A549 (cell line): ENCODE data around the gene TMEM203. TPM values are rescaled to one million over a fixed set of nuclear protein-coding genes. Genes with fewer than 3 reads are reported as not detected.
A peak's percentile ranks its signal among the peaks of the same experiment; 100 is the strongest.

Source experiments
- ATAC-seq, 2 experiments: fragments of 200-7000 bp in 1 of 2; fragments of >200 bp in 1 of 2; cut with Nextera tagmentation in 1 of 2; cut with Tn5 transposase in 1 of 2; 3 replicates each; pipeline versions ENCODE4 v1.8.0 to v1.9.1; 2018 to 2020; ENCODE audit warnings: mild to moderate bottlenecking in 1 of 2, moderate library complexity in 1 of 2
- CTCF ChIA-PET: fragments of 300-600 bp; sonication (Branson Sonifier 250); formaldehyde crosslinking; extraction: SDS; loops from one replicate; lab custom pipeline; 2021; ENCODE audit warnings: antibody characterized with exemption, inconsistent platforms; lab: Yijun Ruan, JAX
- POLR2A ChIA-PET: fragments of 350-600 bp; formaldehyde crosslinking; extraction: SDS; loops from one replicate; lab custom pipeline; 2021; ENCODE audit warnings: antibody characterized with exemption, inconsistent platforms; lab: Yijun Ruan, JAX
- DNase-seq, 2 experiments: peaks; one replicate each; pipeline versions ENCODE4 v3.0.0 to v3.0.0-alpha.2; 2011 to 2016; ENCODE audit warnings: low read depth in 1 of 2, low spot score in 1 of 2
- FAIRE-seq: peaks from 2 replicates; lab custom pipeline; 2011; peaks lifted over from hg19 to GRCh38; lab: Jason Lieb, UNC
- H3K27ac ChIP-seq, 2 experiments: fragments of >200 bp; sonication (Bioruptor Twin); formaldehyde crosslinking; 3 replicates each; pipeline ENCODE4 v1.5.1; 2016 to 2017
- H3K4me1 ChIP-seq: fragments of >200 bp; sonication (Bioruptor Twin); formaldehyde crosslinking; 3 replicates; pipeline ENCODE4 v1.6.1; 2016
- H3K4me2 ChIP-seq: fragments of >200 bp; sonication (Bioruptor Twin); formaldehyde crosslinking; 3 replicates; pipeline ENCODE4 v1.6.1; 2016
- H3K4me3 ChIP-seq: fragments of >200 bp; sonication (Bioruptor Twin); formaldehyde crosslinking; 3 replicates; pipeline ENCODE4 v1.5.1; 2016
- H3K9me3 ChIP-seq: fragments of >200 bp; sonication (Bioruptor Twin); formaldehyde crosslinking; 3 replicates; pipeline ENCODE4 v1.6.1; 2016
- BHLHE40 ChIP-seq: IDR thresholded peaks from 2 replicates; pipeline ENCODE4 v1.6.1; 2012; ENCODE audit warnings: low read depth, low read length, inconsistent platforms
- CBX2 ChIP-seq: fragments of 200-600 bp; sonication (generic); IDR thresholded peaks from 2 replicates; pipeline ENCODE4 v1.6.1; 2016; ENCODE audit warnings: low read depth, mild to moderate bottlenecking, borderline replicate concordance
- CBX8 ChIP-seq: fragments of 200-600 bp; sonication (generic); IDR thresholded peaks from 2 replicates; pipeline ENCODE4 v1.6.1; 2016
- CEBPB ChIP-seq, 2 experiments: fragments of >200 bp in 1 of 2; sonication (Bioruptor Twin) in 1 of 2; formaldehyde crosslinking in 1 of 2; IDR thresholded peaks; 2 replicates each; pipeline ENCODE4 v1.6.1; 2012 to 2016
- CHD2 ChIP-seq: fragments of 150-350 bp; IDR thresholded peaks from 2 replicates; pipeline ENCODE4 v1.6.1; 2014; ENCODE audit warnings: low read length; ENCODE audit not compliant: partially characterized antibody
- CHD4 ChIP-seq: fragments of 200-600 bp; sonication (generic); IDR thresholded peaks from 2 replicates; pipeline ENCODE4 v1.6.1; 2016; ENCODE audit warnings: antibody characterized with exemption, mild to moderate bottlenecking, borderline replicate concordance
- EHF ChIP-seq: fragments of 250-450 bp; sonication (Bioruptor Pico); IDR thresholded peaks from 2 replicates; pipeline ENCODE4 v1.5.0; 2020; ENCODE audit warnings: mild to moderate bottlenecking
- FOSB ChIP-seq: fragments of 250-450 bp; sonication (Bioruptor Pico); IDR thresholded peaks from 2 replicates; pipeline ENCODE4 v1.5.0; 2020; ENCODE audit warnings: mild to moderate bottlenecking, moderate library complexity
- FOSL2 ChIP-seq, 2 experiments: fragments of 450-650 bp in 1 of 2; fragments of >200 bp in 1 of 2; sonication (Bioruptor Twin) in 1 of 2; formaldehyde crosslinking; IDR thresholded peaks; 2 replicates each; pipeline versions ENCODE4 v1.5.0 to v1.6.1; 2016 to 2020; ENCODE audit warnings: mild to moderate bottlenecking in 1 of 2, moderate library complexity in 1 of 2
- GATA3 ChIP-seq: IDR thresholded peaks from 2 replicates; pipeline ENCODE4 v1.6.1; 2012; ENCODE audit warnings: borderline replicate concordance
- HEYL ChIP-seq: fragments of 250-450 bp; sonication (Bioruptor Pico); IDR thresholded peaks from 2 replicates; pipeline ENCODE4 v1.8.0; 2021; ENCODE audit warnings: mild to moderate bottlenecking, moderate library complexity
- JUN ChIP-seq, 2 experiments: fragments of >200 bp; sonication (Bioruptor Twin); formaldehyde crosslinking; IDR thresholded peaks; 2 replicates in 1 of 2; 3 replicates in 1 of 2; pipeline ENCODE4 v1.6.1; 2016 to 2017
- JUNB ChIP-seq: fragments of >200 bp; sonication (Bioruptor Twin); formaldehyde crosslinking; IDR thresholded peaks from 2 replicates; pipeline ENCODE4 v1.6.1; 2016
- KDM1A ChIP-seq: fragments of 200-600 bp; sonication (generic); IDR thresholded peaks from 2 replicates; pipeline ENCODE4 v1.6.1; 2016; ENCODE audit warnings: low read depth, mild to moderate bottlenecking
- MAZ ChIP-seq: fragments of 150-350 bp; IDR thresholded peaks from 2 replicates; pipeline ENCODE4 v1.6.1; 2014; ENCODE audit warnings: antibody characterized with exemption, low read depth, low read length, borderline replicate concordance
- MYC ChIP-seq: IDR thresholded peaks from 2 replicates; pipeline ENCODE4 v1.6.1; 2012; ENCODE audit warnings: mild to moderate bottlenecking, inconsistent platforms, low read length, improper control_type of control experiment, borderline replicate concordance
- NFE2L2 ChIP-seq: fragments of 150-350 bp; conservative IDR thresholded peaks from 2 replicates; pipeline ENCODE4 v1.6.1; 2014; ENCODE audit warnings: low read length
- NR3C1 ChIP-seq: fragments of >200 bp; sonication (Bioruptor Twin); formaldehyde crosslinking; IDR thresholded peaks from 3 replicates; pipeline ENCODE4 v1.6.1; 2017
- POLR2A ChIP-seq: IDR thresholded peaks from 2 replicates; pipeline ENCODE4 v1.6.1; 2012; ENCODE audit warnings: mild to moderate bottlenecking, low read length
- RAD21 ChIP-seq, 2 experiments: fragments of >200 bp in 1 of 2; sonication (Bioruptor Twin) in 1 of 2; formaldehyde crosslinking in 1 of 2; IDR thresholded peaks in 1 of 2; conservative IDR thresholded peaks in 1 of 2; 2 replicates in 1 of 2; 3 replicates in 1 of 2; pipeline ENCODE4 v1.6.1; 2012 to 2018; ENCODE audit warnings: inconsistent platforms in 1 of 2
- RFX5 ChIP-seq: fragments of 450-650 bp; IDR thresholded peaks from 2 replicates; pipeline ENCODE4 v1.7.1; 2014; ENCODE audit warnings: antibody characterized with exemption, mild to moderate bottlenecking, moderate library complexity
- SMC3 ChIP-seq: fragments of >200 bp; sonication (Bioruptor Twin); formaldehyde crosslinking; IDR thresholded peaks from 3 replicates; pipeline ENCODE4 v1.6.1; 2018; ENCODE audit warnings: inconsistent platforms
- ZC3H11A ChIP-seq: fragments of 450-650 bp; IDR thresholded peaks from 2 replicates; pipeline ENCODE4 v1.6.1; 2014; ENCODE audit warnings: antibody characterized with exemption, mild to moderate bottlenecking
- ZFP36 ChIP-seq: fragments of 450-650 bp; IDR thresholded peaks from 2 replicates; pipeline ENCODE4 v1.6.1; 2014; ENCODE audit warnings: borderline replicate concordance; ENCODE audit not compliant: partially characterized antibody
- ZSCAN20 ChIP-seq: fragments of 250-450 bp; sonication (Bioruptor Pico); IDR thresholded peaks from 2 replicates; pipeline ENCODE4 v1.8.0; 2022; ENCODE audit warnings: mild to moderate bottlenecking, moderate library complexity
- WGBS: methylation state at CpG from one replicate; pipeline ENCODE4 v1.1.6; 2017; ENCODE audit errors: missing lambda C conversion rate; 5-methylcytosine and 5-hydroxymethylcytosine counted together
- polyA plus RNA-seq, 4 experiments: library from polyadenylated mRNA; depleted of rRNA in 3 of 4; stranded (reverse); fragments of >200 nt; fragmentation: RNase III in 1 of 4; extraction: RNeasy Plus Mini Kit Qiagen cat#74134 plus additional on column Dnase treatment in 1 of 4; gene quantifications; 2 replicates in 3 of 4; 3 replicates in 1 of 4; pipeline ENCODE4 v1.2.3, GENCODE V29; 2011 to 2017
- TF ChIP-seq, protein P1 (sequence below): IDR thresholded peaks from 2 replicates; pipeline ENCODE4 v1.6.1; 2012
- TF ChIP-seq, protein P2 (sequence below): IDR thresholded peaks from 2 replicates; pipeline ENCODE4 v1.6.1; 2012
- TF ChIP-seq, protein P3 (sequence below): fragments of >200 bp; sonication (Bioruptor Twin); formaldehyde crosslinking; IDR thresholded peaks from 3 replicates; pipeline ENCODE4 v1.6.1; 2016
- TF ChIP-seq, protein P4 (sequence below): fragments of 250-450 bp; sonication (Bioruptor Pico); IDR thresholded peaks from 2 replicates; pipeline ENCODE4 v1.5.0; 2020; ENCODE audit warnings: low read depth, mild to moderate bottlenecking, moderate library complexity
- TF ChIP-seq, protein P5 (sequence below): fragments of 150-350 bp; IDR thresholded peaks from 2 replicates; pipeline ENCODE4 v1.6.1; 2014; ENCODE audit warnings: low read depth, mild to moderate bottlenecking, low read length

Gene TMEM203
- polyA plus RNA-seq, 2 of the 4 experiments (the other 2 are of a cell fraction): 31.0 to 47.3 TPM

DNA sequence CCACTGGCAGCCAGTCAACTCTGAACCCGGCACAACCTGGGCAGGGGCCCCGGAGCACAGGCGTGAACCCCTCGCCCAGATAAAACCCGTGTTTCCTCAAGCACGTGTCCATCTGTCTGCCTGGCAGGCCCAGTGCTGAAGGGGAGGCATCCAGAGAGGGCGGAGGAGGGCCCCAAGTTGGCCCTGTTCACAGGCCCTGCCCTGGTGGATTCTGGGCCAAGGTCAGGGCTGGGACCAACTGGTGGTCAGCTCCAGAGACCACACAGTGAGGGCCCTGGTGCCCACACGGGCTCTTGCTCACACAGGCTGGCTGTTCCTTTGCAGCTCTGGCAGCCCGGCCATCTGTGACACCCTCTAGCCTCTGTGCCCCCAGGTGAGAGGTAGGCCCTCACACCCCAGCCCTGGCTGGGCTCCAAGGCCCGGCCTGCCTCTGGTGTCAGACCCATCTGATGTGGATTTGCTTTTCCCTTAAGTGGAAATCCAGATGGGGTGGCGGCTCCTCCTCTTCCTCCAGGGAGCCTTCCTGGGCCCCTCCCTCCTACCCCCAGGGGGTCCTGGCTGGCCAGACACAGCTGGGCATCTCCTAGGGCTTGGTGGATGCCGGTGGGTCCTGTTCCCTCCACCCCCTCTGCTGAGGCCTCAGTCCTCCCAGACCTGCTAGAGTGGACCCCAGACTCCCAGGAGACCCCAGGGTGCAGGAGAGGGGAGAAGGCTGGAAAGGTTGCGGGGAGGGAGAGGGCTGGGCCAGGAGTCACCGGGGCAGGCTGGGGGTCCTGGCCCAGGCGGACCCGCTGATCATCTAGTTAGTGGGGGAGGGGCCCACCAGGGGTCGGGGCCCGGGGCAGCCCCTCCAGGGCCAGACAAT is 45.1 kb upstream of the TMEM203 start:
- 89% methylated on average over 10 of the region's 18 CpGs for WGBS
- ATAC-seq: no peak
- ChIA-PET CTCF (interaction anchor here (0.6 to 2.6 kb wide), 11 partner anchors 9 to 200 kb away, joined by 3 to 15 read pairs (median 3); partner anchors contain the start of gene TUBB4B), POLR2A (interaction anchor here (1.0 to 1.5 kb wide), 2 partner anchors 10 kb away, joined by 5 to 12 read pairs; partner anchors contain the start of gene TUBB4B)
- Histone ChIP-seq H3K27ac (0 out of 6 replicates have a peak overlapping the region, but pooled peaks of 1 of the 2 experiments have one; percentile 18), H3K9me3 (no peaks in the 10 kb centered on the region), H3K4me2 (no peak overlapping the region), H3K4me3 (no peak overlapping the region), H3K4me1 (peaks cover 9% of the 10 kb centered on the region)
- no peak for FAIRE-seq
- DNase-seq: no peak
- TF ChIP-seq, protein P1, sequence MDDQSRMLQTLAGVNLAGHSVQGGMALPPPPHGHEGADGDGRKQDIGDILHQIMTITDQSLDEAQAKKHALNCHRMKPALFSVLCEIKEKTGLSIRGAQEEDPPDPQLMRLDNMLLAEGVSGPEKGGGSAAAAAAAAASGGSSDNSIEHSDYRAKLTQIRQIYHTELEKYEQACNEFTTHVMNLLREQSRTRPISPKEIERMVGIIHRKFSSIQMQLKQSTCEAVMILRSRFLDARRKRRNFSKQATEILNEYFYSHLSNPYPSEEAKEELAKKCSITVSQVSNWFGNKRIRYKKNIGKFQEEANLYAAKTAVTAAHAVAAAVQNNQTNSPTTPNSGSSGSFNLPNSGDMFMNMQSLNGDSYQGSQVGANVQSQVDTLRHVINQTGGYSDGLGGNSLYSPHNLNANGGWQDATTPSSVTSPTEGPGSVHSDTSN: no peak
- TF ChIP-seq CEBPB (IDR thresholded peaks at IDR 0.05) (no peak), RFX5 (no peak), ZFP36 (no peak)

DNA sequence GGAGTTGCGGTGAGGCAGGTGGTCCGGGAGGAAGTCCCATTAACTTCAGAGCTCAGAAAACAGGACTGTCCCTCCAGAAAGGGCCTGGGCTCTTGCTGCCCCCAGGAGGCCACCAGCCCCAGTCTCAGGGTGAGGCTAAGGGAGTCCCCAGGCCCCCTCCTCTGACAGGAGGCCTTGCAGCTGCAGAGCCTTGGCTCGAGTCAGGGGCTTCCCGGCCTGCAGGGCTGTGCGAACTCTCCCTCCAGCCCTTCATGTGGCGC is 42.4 kb upstream of the TMEM203 start:
- FAIRE-seq (no peak), DNase-seq (no peak), ATAC-seq (no peak)
- H3K27ac ChIP-seq: no peak overlapping the region
- peaks cover 14% of the 10 kb centered on the region for H3K4me1 ChIP-seq
- no peak overlapping the region for H3K4me3 ChIP-seq
- WGBS: 94% methylated on average over 6 of the region's 6 CpGs
- POLR2A ChIA-PET: no interaction called here
- CTCF ChIA-PET: interaction anchor here (1.0 to 13.1 kb wide), 4 partner anchors 11 to 26 kb away, joined by 3 to 236 read pairs (median 8); partner anchors contain the start of gene NELFB
- H3K9me3 ChIP-seq: no peaks in the 10 kb centered on the region
- H3K4me2 ChIP-seq: no peak overlapping the region
- TF ChIP-seq CHD2 (no peak), MAZ (no peak), RAD21 (conservative IDR thresholded peaks at IDR 0.05 in 1 of 2, IDR thresholded peaks at IDR 0.05 in 1 of 2) (no peak), CHD4 (no peak), ZSCAN20 (CRISPR knock-in tag) (no peak), CBX2 (no peak), NR3C1 (no peak), HEYL (no peak), CBX8 (no peak), JUN (IDR thresholded peaks at IDR 0.05) (no peak)

DNA sequence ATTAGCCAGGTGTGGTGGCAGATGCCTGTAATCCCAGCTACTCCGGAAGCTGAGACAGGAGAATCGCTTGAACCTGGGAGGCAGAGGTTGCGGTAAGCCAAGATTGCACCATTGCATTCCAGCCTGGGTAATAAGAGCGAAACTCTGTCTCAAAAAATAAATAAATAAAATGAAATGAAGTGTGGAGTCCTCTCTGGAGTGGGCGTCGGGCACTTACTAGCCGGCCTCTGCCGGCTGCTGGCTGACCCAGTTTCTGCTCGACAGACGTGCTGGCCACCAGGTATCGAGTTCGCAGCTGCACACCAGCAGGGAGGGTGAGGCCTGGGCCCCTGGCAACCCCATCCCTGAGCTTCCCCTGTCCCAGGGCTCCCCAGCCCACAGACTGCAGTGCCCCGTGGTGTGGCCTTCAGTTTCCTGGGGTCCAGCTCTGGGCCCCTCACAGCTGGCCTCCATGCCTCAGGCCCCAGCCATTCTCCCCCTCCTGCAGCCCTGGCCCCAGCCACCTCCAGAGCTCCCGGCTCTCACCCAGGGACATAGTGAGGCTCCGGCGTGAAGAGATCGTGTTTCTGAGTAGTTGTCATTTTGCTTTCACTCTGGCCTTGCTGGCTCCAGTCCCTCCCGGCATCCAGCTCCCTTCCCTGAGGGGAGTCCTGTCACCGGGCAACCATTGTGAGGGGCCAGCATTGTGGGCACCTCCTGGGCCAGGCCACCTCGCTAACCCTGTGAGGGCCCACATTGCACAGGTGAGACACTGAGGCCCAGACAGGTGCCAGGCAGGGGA is 41.9 kb upstream of the TMEM203 start:
- ATAC-seq: no peak
- no peak overlapping the region for H3K27ac ChIP-seq
- ChIA-PET POLR2A (no interaction called here), CTCF (interaction anchor here (0.6 to 13.1 kb wide), 7 partner anchors 10 to 470 kb away, joined by 3 to 236 read pairs (median 3); partner anchors contain the start of gene NELFB)
- H3K4me2 ChIP-seq: no peak overlapping the region
- 80% methylated on average over 19 of the region's 20 CpGs for WGBS
- H3K9me3 ChIP-seq: no peaks in the 10 kb centered on the region
- H3K4me1 ChIP-seq: peaks cover 19% of the 10 kb centered on the region
- no peak for FAIRE-seq
- DNase-seq: no peak
- no peak overlapping the region for H3K4me3 ChIP-seq
- TF ChIP-seq, protein P2, sequence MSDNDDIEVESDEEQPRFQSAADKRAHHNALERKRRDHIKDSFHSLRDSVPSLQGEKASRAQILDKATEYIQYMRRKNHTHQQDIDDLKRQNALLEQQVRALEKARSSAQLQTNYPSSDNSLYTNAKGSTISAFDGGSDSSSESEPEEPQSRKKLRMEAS: no peak
- no peak for TF ChIP-seq FOSB
- TF ChIP-seq NFE2L2: no peak
- TF ChIP-seq, protein P3, sequence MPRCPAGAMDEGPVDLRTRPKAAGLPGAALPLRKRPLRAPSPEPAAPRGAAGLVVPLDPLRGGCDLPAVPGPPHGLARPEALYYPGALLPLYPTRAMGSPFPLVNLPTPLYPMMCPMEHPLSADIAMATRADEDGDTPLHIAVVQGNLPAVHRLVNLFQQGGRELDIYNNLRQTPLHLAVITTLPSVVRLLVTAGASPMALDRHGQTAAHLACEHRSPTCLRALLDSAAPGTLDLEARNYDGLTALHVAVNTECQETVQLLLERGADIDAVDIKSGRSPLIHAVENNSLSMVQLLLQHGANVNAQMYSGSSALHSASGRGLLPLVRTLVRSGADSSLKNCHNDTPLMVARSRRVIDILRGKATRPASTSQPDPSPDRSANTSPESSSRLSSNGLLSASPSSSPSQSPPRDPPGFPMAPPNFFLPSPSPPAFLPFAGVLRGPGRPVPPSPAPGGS: no peak
- TF ChIP-seq POLR2A: no peak
- no peak for TF ChIP-seq KDM1A
- no peak for TF ChIP-seq FOSL2 (IDR thresholded peaks at IDR 0.05)
- no peak for TF ChIP-seq FOSL2 (CRISPR knock-in tag; IDR thresholded peaks at IDR 0.05)
- TF ChIP-seq MYC: no peak
- no peak for TF ChIP-seq SMC3
- TF ChIP-seq, protein P4, sequence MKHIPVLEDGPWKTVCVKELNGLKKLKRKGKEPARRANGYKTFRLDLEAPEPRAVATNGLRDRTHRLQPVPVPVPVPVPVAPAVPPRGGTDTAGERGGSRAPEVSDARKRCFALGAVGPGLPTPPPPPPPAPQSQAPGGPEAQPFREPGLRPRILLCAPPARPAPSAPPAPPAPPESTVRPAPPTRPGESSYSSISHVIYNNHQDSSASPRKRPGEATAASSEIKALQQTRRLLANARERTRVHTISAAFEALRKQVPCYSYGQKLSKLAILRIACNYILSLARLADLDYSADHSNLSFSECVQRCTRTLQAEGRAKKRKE: no peak
- no peak for TF ChIP-seq CEBPB (IDR thresholded peaks at IDR 0.05)
- TF ChIP-seq, protein P5, sequence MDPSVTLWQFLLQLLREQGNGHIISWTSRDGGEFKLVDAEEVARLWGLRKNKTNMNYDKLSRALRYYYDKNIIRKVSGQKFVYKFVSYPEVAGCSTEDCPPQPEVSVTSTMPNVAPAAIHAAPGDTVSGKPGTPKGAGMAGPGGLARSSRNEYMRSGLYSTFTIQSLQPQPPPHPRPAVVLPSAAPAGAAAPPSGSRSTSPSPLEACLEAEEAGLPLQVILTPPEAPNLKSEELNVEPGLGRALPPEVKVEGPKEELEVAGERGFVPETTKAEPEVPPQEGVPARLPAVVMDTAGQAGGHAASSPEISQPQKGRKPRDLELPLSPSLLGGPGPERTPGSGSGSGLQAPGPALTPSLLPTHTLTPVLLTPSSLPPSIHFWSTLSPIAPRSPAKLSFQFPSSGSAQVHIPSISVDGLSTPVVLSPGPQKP: no peak
- no peak for TF ChIP-seq ZC3H11A
- no peak for TF ChIP-seq EHF (CRISPR knock-in tag)
- no peak for TF ChIP-seq BHLHE40
- TF ChIP-seq JUNB: no peak
- TF ChIP-seq RFX5: no peak
- TF ChIP-seq GATA3: no peak
